ENCODE data around the gene NFIA. TPM values are rescaled to one million over a fixed set of nuclear protein-coding genes. Genes with fewer than 3 reads are reported as not detected.

NFIA gene
- total and polyA plus RNA-seq, 10 of the 15 experiments (the other 5 are each of a cell fraction or from before 2014, with no cell fraction given) = 0.10 to 0.16 TPM; not detected in 8

DNA sequence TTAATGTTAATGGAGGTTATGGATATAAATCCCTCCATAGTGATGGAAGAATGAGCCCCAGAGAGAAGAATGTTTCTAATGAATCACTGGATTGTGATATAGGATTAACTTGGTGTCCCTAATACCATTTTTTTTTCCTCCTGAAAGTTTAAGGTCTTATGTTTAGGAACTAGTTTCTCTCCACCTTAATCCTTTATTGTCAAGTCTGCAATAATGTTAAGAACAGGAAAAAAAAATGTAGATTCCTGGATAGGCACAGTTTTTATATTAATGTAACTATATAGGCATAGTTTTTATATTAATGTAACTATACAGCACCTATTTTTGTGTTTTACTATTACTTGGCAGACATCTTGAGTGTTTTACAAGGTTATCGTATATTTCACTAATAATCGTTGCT lies 34.9 kb downstream of the NFIA start:
- H3K79me2 ChIP-seq (ENCODE audit: control insufficient read depth, insufficient read depth, low read length) = no peaks in the 10 kb centered on the region
- no peaks in the 10 kb centered on the region for H3K9me3 ChIP-seq (replicated peaks; ENCODE audit: control insufficient read depth, insufficient read depth, low read length)
- H3K36me3 ChIP-seq (ENCODE audit: control insufficient read depth in 2 of 2, insufficient read depth in 2 of 2, low read length in 1 of 2) = no peaks in the 10 kb centered on the region
- no peaks in the 10 kb centered on the region; the same call in 1 of the 2 replicates for H4K20me1 ChIP-seq (ENCODE audit: control insufficient read depth, insufficient read depth)
- ATAC-seq = no peak
- H3K4me2 ChIP-seq (ENCODE audit: control insufficient read depth, insufficient read depth) = no peak overlapping the region
- no TSS peak for BruUV-seq (replicated peaks)
- RAD21 ChIA-PET (ENCODE audit: unreplicated experiment) = no interaction called here
- intact Hi-C loops (cut with micrococcal nuclease; ENCODE audit: unreplicated experiment) (no loop called here), in situ Hi-C loops (cut with MboI) (no loop called here)
- H3K9ac ChIP-seq (ENCODE audit: control insufficient read depth, insufficient read depth, low read length) = no peak overlapping the region
- CTCF ChIA-PET = no interaction called here
- TF ChIP-seq SREBF1 (IDR thresholded peaks at IDR 0.05; ENCODE audit: low read length) (no peak), CBFB (IDR thresholded peaks at IDR 0.05; ENCODE audit: low read depth) (no peak), SMC3 (IDR thresholded peaks at IDR 0.05; ENCODE audit: borderline replicate concordance, low read length) (no peak)
- TF ChIP-seq, protein P1, sequence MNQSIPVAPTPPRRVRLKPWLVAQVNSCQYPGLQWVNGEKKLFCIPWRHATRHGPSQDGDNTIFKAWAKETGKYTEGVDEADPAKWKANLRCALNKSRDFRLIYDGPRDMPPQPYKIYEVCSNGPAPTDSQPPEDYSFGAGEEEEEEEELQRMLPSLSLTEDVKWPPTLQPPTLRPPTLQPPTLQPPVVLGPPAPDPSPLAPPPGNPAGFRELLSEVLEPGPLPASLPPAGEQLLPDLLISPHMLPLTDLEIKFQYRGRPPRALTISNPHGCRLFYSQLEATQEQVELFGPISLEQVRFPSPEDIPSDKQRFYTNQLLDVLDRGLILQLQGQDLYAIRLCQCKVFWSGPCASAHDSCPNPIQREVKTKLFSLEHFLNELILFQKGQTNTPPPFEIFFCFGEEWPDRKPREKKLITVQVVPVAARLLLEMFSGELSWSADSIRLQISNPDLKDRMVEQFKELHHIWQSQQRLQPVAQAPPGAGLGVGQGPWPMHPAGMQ (IDR thresholded peaks at IDR 0.05; ENCODE audit: borderline replicate concordance) = no peak
- TF ChIP-seq, protein P2, sequence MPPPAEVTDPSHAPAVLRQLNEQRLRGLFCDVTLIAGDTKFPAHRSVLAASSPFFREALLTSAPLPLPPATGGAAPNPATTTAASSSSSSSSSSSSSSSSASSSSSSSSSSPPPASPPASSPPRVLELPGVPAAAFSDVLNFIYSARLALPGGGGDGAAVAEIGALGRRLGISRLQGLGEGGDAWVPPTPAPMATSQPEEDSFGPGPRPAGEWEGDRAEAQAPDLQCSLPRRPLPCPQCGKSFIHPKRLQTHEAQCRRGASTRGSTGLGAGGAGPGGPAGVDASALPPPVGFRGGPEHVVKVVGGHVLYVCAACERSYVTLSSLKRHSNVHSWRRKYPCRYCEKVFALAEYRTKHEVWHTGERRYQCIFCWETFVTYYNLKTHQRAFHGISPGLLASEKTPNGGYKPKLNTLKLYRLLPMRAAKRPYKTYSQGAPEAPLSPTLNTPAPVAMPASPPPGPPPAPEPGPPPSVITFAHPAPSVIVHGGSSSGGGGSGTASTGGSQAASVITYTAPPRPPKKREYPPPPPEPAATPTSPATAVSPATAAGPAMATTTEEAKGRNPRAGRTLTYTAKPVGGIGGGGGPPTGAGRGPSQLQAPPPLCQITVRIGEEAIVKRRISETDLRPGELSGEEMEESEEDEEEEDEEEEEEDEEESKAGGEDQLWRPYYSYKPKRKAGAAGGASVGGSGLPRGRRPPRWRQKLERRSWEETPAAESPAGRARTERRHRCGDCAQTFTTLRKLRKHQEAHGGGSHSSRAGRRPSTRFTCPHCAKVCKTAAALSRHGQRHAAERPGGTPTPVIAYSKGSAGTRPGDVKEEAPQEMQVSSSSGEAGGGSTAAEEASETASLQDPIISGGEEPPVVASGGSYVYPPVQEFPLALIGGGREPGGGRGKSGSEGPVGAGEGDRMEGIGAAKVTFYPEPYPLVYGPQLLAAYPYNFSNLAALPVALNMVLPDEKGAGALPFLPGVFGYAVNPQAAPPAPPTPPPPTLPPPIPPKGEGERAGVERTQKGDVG (CRISPR knock-in tag; IDR thresholded peaks at IDR 0.05) = no peak
- H2AFZ ChIP-seq (ENCODE audit: control insufficient read depth, low read depth, low read length) = no peak overlapping the region
- WGBS (ENCODE audit: insufficient coverage, insufficient replicate concordance, low lambda C conversion rate, missing lambda C conversion rate) = 94% methylated on average over 2 of the region's 2 CpGs
- no peak overlapping the region for H3K27ac ChIP-seq (ENCODE audit: control insufficient read depth, insufficient read depth)
- no peaks in the 10 kb centered on the region for H3K4me1 ChIP-seq (ENCODE audit: control insufficient read depth, insufficient read depth, low read length)
- POLR2A ChIA-PET = no interaction called here
- SMC1A ChIA-PET (ENCODE audit: uncharacterized antibody, unreplicated experiment) = no interaction called here
- FAIRE-seq = no peak
- no peaks in the 10 kb centered on the region for H3K27me3 ChIP-seq (replicated peaks in 1 of 2; ENCODE audit: control insufficient read depth in 2 of 2, insufficient read depth in 2 of 2, low read length in 1 of 2)
- DNase-seq (ENCODE audit: low read depth, low spot score) = no peak
- H3K4me3 ChIP-seq = no peak overlapping the region

Data from GM12878 (cell line).